H9 (cell line): ENCODE measurements around the gene IQCN. TPM values are rescaled to one million over a fixed set of nuclear protein-coding genes. Genes with fewer than 3 reads are reported as not detected.
A peak's percentile ranks its signal among the peaks of the same experiment; 100 is the strongest.

Experiments used
- DNase-seq: peaks from one replicate; pipeline ENCODE4 v3.0.0-alpha.2; 2017
- H2AFZ ChIP-seq: one replicate; pipeline ENCODE4 v1.6.1; 2013; ENCODE audit warnings: mild to moderate bottlenecking, low read length, control low read depth, moderate library complexity
- H2AK5ac ChIP-seq: 2 replicates; pipeline ENCODE4 v1.6.1; 2013; ENCODE audit warnings: low read length, control low read depth, mixed read lengths; ENCODE audit not compliant: insufficient read length
- H2BK120ac ChIP-seq: one replicate; pipeline ENCODE4 v1.6.1; 2013; ENCODE audit warnings: low read depth, mild to moderate bottlenecking, low read length, control low read depth, inconsistent platforms; ENCODE audit not compliant: poor library complexity, severe bottlenecking
- H2BK12ac ChIP-seq: 2 replicates; pipeline ENCODE4 v1.6.1; 2013; ENCODE audit warnings: low read length, control low read depth, mixed read lengths, low read depth; ENCODE audit not compliant: insufficient read length
- H2BK15ac ChIP-seq: 2 replicates; pipeline ENCODE4 v1.6.1; 2013; ENCODE audit warnings: low read depth, low read length, control low read depth
- H2BK20ac ChIP-seq: one replicate; pipeline ENCODE4 v1.6.1; 2013; ENCODE audit warnings: low read depth, mild to moderate bottlenecking, low read length, control low read depth, inconsistent platforms; ENCODE audit not compliant: poor library complexity, severe bottlenecking
- H2BK5ac ChIP-seq: 2 replicates; pipeline ENCODE4 v1.6.1; 2013; ENCODE audit warnings: low read length, control low read depth, mixed read lengths; ENCODE audit not compliant: insufficient read length
- H3K14ac ChIP-seq: 2 replicates; pipeline ENCODE4 v1.6.1; 2013; ENCODE audit warnings: low read length, control low read depth; ENCODE audit not compliant: insufficient read depth
- H3K18ac ChIP-seq: 2 replicates; pipeline ENCODE4 v1.6.1; 2013; ENCODE audit warnings: low read depth, mild to moderate bottlenecking, mixed read lengths, low read length, control low read depth; ENCODE audit not compliant: insufficient read length
- H3K23ac ChIP-seq: 2 replicates; pipeline ENCODE4 v1.6.1; 2013; ENCODE audit warnings: low read length, control low read depth, mixed read lengths, low read depth; ENCODE audit not compliant: insufficient read length
- H3K23me2 ChIP-seq: 2 replicates; pipeline ENCODE4 v1.6.1; 2013; ENCODE audit warnings: low read depth, mild to moderate bottlenecking, mixed read lengths, low read length, control low read depth; ENCODE audit not compliant: insufficient read length, poor library complexity, severe bottlenecking
- H3K27ac ChIP-seq: 2 replicates; pipeline ENCODE4 v1.5.1; 2013; ENCODE audit warnings: low read length, control low read depth, mixed read lengths, low read depth; ENCODE audit not compliant: insufficient read length
- H3K27me3 ChIP-seq: 2 replicates; pipeline ENCODE4 v1.6.1; 2013; ENCODE audit warnings: low read length, control low read depth, inconsistent platforms; ENCODE audit not compliant: insufficient read depth
- H3K4ac ChIP-seq: 2 replicates; pipeline ENCODE4 v1.6.1; 2013; ENCODE audit warnings: low read depth, mild to moderate bottlenecking, control low read depth, inconsistent platforms, low read length, moderate library complexity
- H3K4me1 ChIP-seq: 2 replicates; pipeline ENCODE4 v1.6.1; 2013; ENCODE audit warnings: low read length, control low read depth, inconsistent platforms; ENCODE audit not compliant: insufficient read depth
- H3K4me2 ChIP-seq: 2 replicates; pipeline ENCODE4 v1.6.1; 2013; ENCODE audit warnings: low read length, control low read depth, mixed read lengths; ENCODE audit not compliant: insufficient read length, insufficient read depth
- H3K56ac ChIP-seq: 2 replicates; pipeline ENCODE4 v1.6.1; 2013; ENCODE audit warnings: low read depth, mild to moderate bottlenecking, mixed read lengths, low read length, control low read depth; ENCODE audit not compliant: insufficient read length
- H3K79me1 ChIP-seq: 2 replicates; pipeline ENCODE4 v1.6.1; 2013; ENCODE audit warnings: low read depth, mild to moderate bottlenecking, moderate library complexity, low read length, control low read depth, inconsistent platforms; ENCODE audit not compliant: insufficient read depth, poor library complexity, severe bottlenecking
- H3K79me2 ChIP-seq: 2 replicates; pipeline ENCODE4 v1.6.1; 2013; ENCODE audit warnings: low read length, control low read depth, inconsistent platforms; ENCODE audit not compliant: insufficient read depth
- H3K9ac ChIP-seq: 2 replicates; pipeline ENCODE4 v1.6.1; 2013; ENCODE audit warnings: low read length, control low read depth, mixed read lengths; ENCODE audit not compliant: insufficient read length; ENCODE audit errors: extremely low read depth
- H3K9me3 ChIP-seq: one replicate; pipeline ENCODE4 v1.6.1; 2013; ENCODE audit warnings: low read depth, low read length, inconsistent platforms; ENCODE audit not compliant: control insufficient read depth
- H3T11ph ChIP-seq: one replicate; pipeline ENCODE4 v1.6.1; 2013; ENCODE audit warnings: mild to moderate bottlenecking, low read length, control low read depth, inconsistent platforms
- H4K20me1 ChIP-seq: one replicate; pipeline ENCODE4 v1.6.1; 2013; ENCODE audit not compliant: control insufficient read depth, insufficient read length, insufficient read depth
- H4K5ac ChIP-seq: 2 replicates; pipeline ENCODE4 v1.6.1; 2013; ENCODE audit warnings: low read depth, mild to moderate bottlenecking, mixed read lengths, low read length, control low read depth; ENCODE audit not compliant: insufficient read length
- H4K8ac ChIP-seq: replicated peaks from 2 replicates; pipeline ENCODE4 v1.6.1; 2013; ENCODE audit warnings: low read length, control low read depth, mixed read lengths, low read depth; ENCODE audit not compliant: insufficient read length
- H4K91ac ChIP-seq: 2 replicates; pipeline ENCODE4 v1.6.1; 2013; ENCODE audit warnings: low read depth, mild to moderate bottlenecking, moderate library complexity, mixed read lengths, low read length, control low read depth; ENCODE audit not compliant: insufficient read length
- H3K27ac Mint-ChIP-seq, 3 experiments: 2 replicates in 2 of 3; 3 replicates in 1 of 3; pipeline ENCODE4 v1.8.0; 2020 to 2021; ENCODE audit warnings: mixed read lengths in 3 of 3, mild to moderate bottlenecking in 1 of 3, moderate library complexity in 1 of 3
- H3K27me3 Mint-ChIP-seq: 2 replicates; pipeline ENCODE4 v1.8.0; 2021; ENCODE audit warnings: low read depth, mild to moderate bottlenecking, moderate library complexity, mixed read lengths
- H3K36me3 Mint-ChIP-seq, 3 experiments: 2 replicates in 2 of 3; 3 replicates in 1 of 3; pipeline ENCODE4 v1.8.0; 2020 to 2021; ENCODE audit warnings: low read depth in 3 of 3, mixed read lengths in 3 of 3; ENCODE audit not compliant: insufficient read depth in 1 of 3
- H3K4me1 Mint-ChIP-seq, 2 experiments: 2 replicates each; pipeline ENCODE4 v1.8.0; 2020; ENCODE audit warnings: mixed read lengths in 2 of 2
- H3K4me3 Mint-ChIP-seq, 2 experiments: 2 replicates in 1 of 2; 3 replicates in 1 of 2; pipeline ENCODE4 v1.8.0; 2020 to 2021; ENCODE audit warnings: mild to moderate bottlenecking in 2 of 2, mixed read lengths in 2 of 2, moderate library complexity in 1 of 2
- H3K9me3 Mint-ChIP-seq, 2 experiments: 2 replicates in 1 of 2; 3 replicates in 1 of 2; pipeline ENCODE4 v1.8.0; 2020; ENCODE audit warnings: mild to moderate bottlenecking in 2 of 2, mixed read lengths in 2 of 2, moderate library complexity in 1 of 2
- WGBS: extraction: QIAGEN DNeasy Blood & Tissue Kit; methylation state at CpG from one replicate; pipeline ENCODE4 v1.1.7; 2013; ENCODE audit warnings: missing lambda C conversion rate, low lambda C conversion rate, mixed read lengths; ENCODE audit not compliant: insufficient read length; ENCODE audit errors: extremely low coverage; 5-methylcytosine and 5-hydroxymethylcytosine counted together
- total RNA-seq: library from RNA; stranded (reverse); gene quantifications from 2 replicates; pipeline ENCODE4 v1.2.1, GENCODE V29; 2021
- TF ChIP-seq, protein P1 (sequence below): fragments of 200-600 bp; sonication (generic); conservative IDR thresholded peaks from 3 replicates; pipeline ENCODE4 v1.8.0; 2021; ENCODE audit warnings: antibody characterized with exemption, mild to moderate bottlenecking

The IQCN gene
- total RNA-seq, 1 experiment from 2014 or later = 0.39 TPM

DNA sequence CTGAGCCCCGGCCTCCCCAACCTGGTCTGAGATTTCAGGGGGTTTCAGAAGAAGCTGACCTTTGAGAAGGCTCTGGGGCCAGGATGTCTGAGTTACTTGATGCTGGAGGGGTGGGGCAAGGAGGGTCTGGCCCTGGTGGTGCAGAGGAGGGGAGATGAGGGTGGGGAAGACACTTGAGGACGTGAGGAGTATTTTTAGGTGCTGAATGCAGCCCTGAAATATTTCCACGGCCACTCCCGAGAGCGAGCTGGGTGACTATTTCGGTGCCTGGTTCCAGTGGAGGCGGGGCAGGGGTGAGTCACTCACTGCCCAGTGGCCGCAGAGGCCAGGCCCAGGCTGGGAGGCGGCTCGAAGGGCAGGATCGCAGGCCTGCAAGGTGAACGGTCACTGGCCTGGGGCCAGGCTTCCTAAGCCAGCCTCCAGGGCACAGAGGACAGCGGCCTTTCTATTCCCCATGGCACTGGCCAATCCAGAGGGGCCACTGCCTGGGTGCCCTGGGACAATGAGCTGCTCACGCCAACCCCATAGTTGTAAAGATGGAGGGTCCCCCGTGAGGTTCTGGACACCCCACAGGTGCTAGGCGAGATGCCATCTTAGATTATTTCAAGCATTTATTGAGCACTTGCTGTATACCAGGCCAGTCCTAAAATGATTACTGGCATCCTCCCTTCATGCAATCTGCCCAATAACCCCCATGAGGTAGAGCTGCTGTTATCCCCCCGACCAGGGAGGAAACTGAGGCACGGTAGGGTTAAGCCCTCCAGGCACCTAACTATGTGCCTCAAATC, 26.9 kb upstream of the IQCN start:
- Histone ChIP-seq H3K56ac (no peak overlapping the region), H4K8ac (no peak overlapping the region), H2BK5ac (no peak overlapping the region), H4K20me1 (no peaks in the 10 kb centered on the region), H2AFZ (no peak overlapping the region), H3K4me1 (peaks cover 5% of the 10 kb centered on the region; the same call in 1 of the 2 replicates), H3K4me2 (no peak overlapping the region), H3K14ac (no peak overlapping the region), H4K5ac (no peak overlapping the region), H4K91ac (no peak overlapping the region), H2BK15ac (no peak overlapping the region), H3K18ac (no peak overlapping the region), H3K79me1 (no peaks in the 10 kb centered on the region), H3K23ac (no peak overlapping the region), H3K9ac (no peak overlapping the region), H3K9me3 (no peaks in the 10 kb centered on the region), H2BK120ac (no peak overlapping the region), H2BK20ac (no peak overlapping the region), H2AK5ac (no peak overlapping the region), H3K79me2 (no peaks in the 10 kb centered on the region), H3K23me2 (peaks cover 3% of the 10 kb centered on the region), H3K27ac (no peak overlapping the region), H3K4ac (no peak overlapping the region), H3T11ph (no peak overlapping the region), H2BK12ac (no peak overlapping the region), H3K27me3 (no peaks in the 10 kb centered on the region)
- H3K4me1 Mint-ChIP-seq = peaks cover 25 to 33% of the 10 kb centered on the region in 2 experiments
- H3K9me3 Mint-ChIP-seq = no peaks in the 10 kb centered on the region; a peak in 1 of 5 replicates
- H3K27me3 Mint-ChIP-seq = no peaks in the 10 kb centered on the region; the same call in 1 of the 2 replicates
- DNase-seq = no peak
- TF ChIP-seq, protein P1, sequence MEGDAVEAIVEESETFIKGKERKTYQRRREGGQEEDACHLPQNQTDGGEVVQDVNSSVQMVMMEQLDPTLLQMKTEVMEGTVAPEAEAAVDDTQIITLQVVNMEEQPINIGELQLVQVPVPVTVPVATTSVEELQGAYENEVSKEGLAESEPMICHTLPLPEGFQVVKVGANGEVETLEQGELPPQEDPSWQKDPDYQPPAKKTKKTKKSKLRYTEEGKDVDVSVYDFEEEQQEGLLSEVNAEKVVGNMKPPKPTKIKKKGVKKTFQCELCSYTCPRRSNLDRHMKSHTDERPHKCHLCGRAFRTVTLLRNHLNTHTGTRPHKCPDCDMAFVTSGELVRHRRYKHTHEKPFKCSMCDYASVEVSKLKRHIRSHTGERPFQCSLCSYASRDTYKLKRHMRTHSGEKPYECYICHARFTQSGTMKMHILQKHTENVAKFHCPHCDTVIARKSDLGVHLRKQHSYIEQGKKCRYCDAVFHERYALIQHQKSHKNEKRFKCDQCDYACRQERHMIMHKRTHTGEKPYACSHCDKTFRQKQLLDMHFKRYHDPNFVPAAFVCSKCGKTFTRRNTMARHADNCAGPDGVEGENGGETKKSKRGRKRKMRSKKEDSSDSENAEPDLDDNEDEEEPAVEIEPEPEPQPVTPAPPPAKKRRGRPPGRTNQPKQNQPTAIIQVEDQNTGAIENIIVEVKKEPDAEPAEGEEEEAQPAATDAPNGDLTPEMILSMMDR = no peak
- H3K27ac Mint-ChIP-seq = peak overlapping the region in 1 of 3 experiments; percentile 61; a peak in 1 of 7 replicates
- H3K36me3 Mint-ChIP-seq = peaks cover 0 to 3% (median 0%) of the 10 kb centered on the region in 3 experiments; a peak in 2 of 7 replicates
- H3K4me3 Mint-ChIP-seq = no peak overlapping the region
- WGBS = no CpG with 5 or more reads among the region's 18 CpGs
